Esophagus squamous epithelium (tissue), 4 donors: Measurements from ENCODE around the gene SLC25A20.

Experiments
- CTCF ChIP-seq, 6 experiments: fragments of 450-650 bp in 4 of 6; fragments of 200-600 bp in 2 of 6; sonication (generic) in 2 of 6; IDR thresholded peaks; one replicate each; pipeline ENCODE4 v1.5.1; 2016 to 2019; ENCODE audit warnings: antibody characterized with exemption in 6 of 6, mild to moderate bottlenecking in 4 of 6, moderate library complexity in 4 of 6
- POLR2A ChIP-seq, 4 donors: fragments of 450-650 bp; IDR thresholded peaks; one replicate each; pipeline ENCODE4 v1.6.1; 2017; ENCODE audit warnings: antibody characterized with exemption in 4 of 4, mild to moderate bottlenecking in 4 of 4, moderate library complexity in 3 of 4

- TF ChIP-seq CTCF (IDR thresholded peaks at IDR 0.05) (no peak), POLR2A (IDR thresholded peaks at IDR 0.05) (no peak)
These were observed 35.8 kb upstream of the SLC25A20 start for GRCh38 chr3:48934333-48934991.
